ENCODE measurements around the gene ZNF532.

- TF ChIP-seq, protein P1, sequence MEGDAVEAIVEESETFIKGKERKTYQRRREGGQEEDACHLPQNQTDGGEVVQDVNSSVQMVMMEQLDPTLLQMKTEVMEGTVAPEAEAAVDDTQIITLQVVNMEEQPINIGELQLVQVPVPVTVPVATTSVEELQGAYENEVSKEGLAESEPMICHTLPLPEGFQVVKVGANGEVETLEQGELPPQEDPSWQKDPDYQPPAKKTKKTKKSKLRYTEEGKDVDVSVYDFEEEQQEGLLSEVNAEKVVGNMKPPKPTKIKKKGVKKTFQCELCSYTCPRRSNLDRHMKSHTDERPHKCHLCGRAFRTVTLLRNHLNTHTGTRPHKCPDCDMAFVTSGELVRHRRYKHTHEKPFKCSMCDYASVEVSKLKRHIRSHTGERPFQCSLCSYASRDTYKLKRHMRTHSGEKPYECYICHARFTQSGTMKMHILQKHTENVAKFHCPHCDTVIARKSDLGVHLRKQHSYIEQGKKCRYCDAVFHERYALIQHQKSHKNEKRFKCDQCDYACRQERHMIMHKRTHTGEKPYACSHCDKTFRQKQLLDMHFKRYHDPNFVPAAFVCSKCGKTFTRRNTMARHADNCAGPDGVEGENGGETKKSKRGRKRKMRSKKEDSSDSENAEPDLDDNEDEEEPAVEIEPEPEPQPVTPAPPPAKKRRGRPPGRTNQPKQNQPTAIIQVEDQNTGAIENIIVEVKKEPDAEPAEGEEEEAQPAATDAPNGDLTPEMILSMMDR (IDR thresholded peaks at IDR 0.05) = no peak
- TF ChIP-seq POLR2AphosphoS5 (IDR thresholded peaks at IDR 0.05) = no peak
These were observed 169.3 kb downstream of the ZNF532 start for GRCh38 chr18:59033974-59034373.
